NCI-H2196 treated with DMSO at 0.1 percent for 48 hours (cell line): Measurements from ENCODE around the gene NNT.
"Not testable (repeated sequence)": the region's sequence is repeated elsewhere in the genome, so short reads cannot be mapped to it uniquely, and the experiment has no call there.

Source experiments
- DNase-seq: peaks from one replicate; lab custom pipeline; 2025; ENCODE audit not compliant: unreplicated experiment; lab: John Stamatoyannopoulos, UW

Gene NNT

GRCh38 chr5:43602461-43603343, at the start of gene NNT:
Gene NNT, plus strand, starts transcription at chr5:43603180. Its CDS starts 6,016 bp downstream, at chr5:43609196.
- DNase-seq: peak; percentile 60

GRCh38 chr5:43553381-43553780, 49.6 kb upstream of the NNT start:
- DNase-seq: no peak

- no peak for DNase-seq
Observed at GRCh38 chr5:43554497-43554896, 48.5 kb upstream of the NNT start.

GRCh38 chr5:43555895-43556606, 46.9 kb upstream of the NNT start:
- no peak for DNase-seq

- not testable (repeated sequence) for DNase-seq
Observed at GRCh38 chr5:43556607-43556856, 46.4 kb upstream of the NNT start.

- peak; percentile 85 for DNase-seq
Observed at GRCh38 chr5:43556857-43557542, 46.0 kb upstream of the NNT start, which contains the start of gene PAIP1. Gene PAIP1, minus strand, starts transcription at chr5:43557077. Its CDS starts 231 bp downstream, at chr5:43556846.

GRCh38 chr5:43560128-43560527, 42.9 kb upstream of the NNT start:
- DNase-seq: no peak

- DNase-seq: no peak
Observed at GRCh38 chr5:43561356-43561755, 41.6 kb upstream of the NNT start.

GRCh38 chr5:43563321-43563720, 39.7 kb upstream of the NNT start:
- no peak for DNase-seq

- no peak for DNase-seq
Observed at GRCh38 chr5:43564289-43564850, 38.6 kb upstream of the NNT start.

- no peak for DNase-seq
Observed at GRCh38 chr5:43565043-43565442, 37.9 kb upstream of the NNT start.

- no peak for DNase-seq
Observed at GRCh38 chr5:43567967-43568366, 35.0 kb upstream of the NNT start.

- no peak for DNase-seq
Observed at GRCh38 chr5:43569236-43569746, 33.7 kb upstream of the NNT start.

GRCh38 chr5:43570450-43571158, 32.4 kb upstream of the NNT start:
- no peak for DNase-seq

- no peak for DNase-seq
Observed at GRCh38 chr5:43571237-43571636, 31.7 kb upstream of the NNT start.

- no peak for DNase-seq
Observed at GRCh38 chr5:43572357-43572756, 30.6 kb upstream of the NNT start.

GRCh38 chr5:43573058-43573457, 29.9 kb upstream of the NNT start:
- DNase-seq: no peak

GRCh38 chr5:43580402-43581210, 22.4 kb upstream of the NNT start:
- DNase-seq: not testable (repeated sequence)

GRCh38 chr5:43581398-43581797, 21.6 kb upstream of the NNT start:
- DNase-seq: no peak
